ENCODE measurements around the gene DLEC1. TPM values are rescaled to one million over a fixed set of nuclear protein-coding genes. Genes with fewer than 3 reads are reported as not detected.

The DLEC1 gene
- total and polyA plus RNA-seq, 2 of the 4 experiments (the other 2 are of a cell fraction) = 0.03 TPM; not detected in 1

- Histone ChIP-seq H4K8ac (ENCODE audit: low read depth in 2 of 2, low read length in 2 of 2) (no peak overlapping the region), H3K36me3 (ENCODE audit: control insufficient read depth, insufficient read depth, low read length) (no peaks in the 10 kb centered on the region), H3K4me1 (ENCODE audit: control insufficient read depth, insufficient read depth, low read length) (no peaks in the 10 kb centered on the region), H3K4me2 (ENCODE audit: low read depth, low read length) (no peak overlapping the region), H3K79me1 (ENCODE audit: low read depth in 1 of 2, low read length in 2 of 2) (no peaks in the 10 kb centered on the region), H4K5ac (ENCODE audit: low read depth, low read length) (no peak overlapping the region), H2BK120ac (ENCODE audit: low read depth, low read length) (no peak overlapping the region), H3K9me1 (ENCODE audit: insufficient read depth, low read length) (no peaks in the 10 kb centered on the region), H3K9me3 (ENCODE audit: control insufficient read depth, insufficient read depth, low read length) (no peaks in the 10 kb centered on the region), H3K14ac (replicated peaks; ENCODE audit: low read depth, low read length) (no peak overlapping the region), H3K27me3 (ENCODE audit: control insufficient read depth, insufficient read depth, low read length) (no peaks in the 10 kb centered on the region), H3K9ac (ENCODE audit: low read depth, low read length) (no peak overlapping the region), H2AK9ac (replicated peaks; ENCODE audit: low read depth, low read length, poor library complexity) (no peak overlapping the region), H3K27ac (ENCODE audit: insufficient read depth, low read length) (no peak overlapping the region), H2BK20ac (ENCODE audit: low read depth, low read length) (no peak overlapping the region), H3K23ac (ENCODE audit: low read depth, low read length) (no peak overlapping the region), H3K4me3 (ENCODE audit: insufficient read depth, low read depth, low read length) (no peak overlapping the region), H4K20me1 (ENCODE audit: insufficient read depth, low read length) (no peaks in the 10 kb centered on the region), H3K56ac (ENCODE audit: extremely low read depth, insufficient read depth, low read length) (no peak overlapping the region), H2AFZ (replicated peaks; ENCODE audit: low read length, poor library complexity) (no peak overlapping the region), H2BK5ac (ENCODE audit: low read depth, low read length, poor library complexity, severe bottlenecking) (no peak overlapping the region), H3K4ac (ENCODE audit: low read depth, low read length) (no peak overlapping the region), H2AK5ac (ENCODE audit: low read depth, low read length) (no peak overlapping the region), H4K91ac (ENCODE audit: insufficient read depth, low read depth, low read length) (no peak overlapping the region), H2BK15ac (ENCODE audit: low read depth, low read length) (no peak overlapping the region), H3K18ac (ENCODE audit: low read depth, low read length) (no peak overlapping the region)
- dilution Hi-C loops (cut with HindIII; ENCODE audit: low sequenced_read_pairs, unreplicated experiment) (no loop called here), in situ Hi-C loops (cut with MboI; ENCODE audit: low sequenced_read_pairs) (no loop called here), intact Hi-C loops (cut with micrococcal nuclease) (no loop called here)
- ChIA-PET POLR2A (ENCODE audit: unreplicated experiment) (no interaction called here), CTCF (interaction anchor here (0.7 kb wide), 1 partner anchor 9 kb away, joined by 3 read pairs; no protein-coding TSS in a partner anchor)
- WGBS, 2 experiments (ENCODE audit: extremely low coverage in 2 of 2, insufficient read length in 1 of 2) = no CpG with 5 or more reads among the region's 2 CpGs
- DNase-seq = no peak
- ATAC-seq (ENCODE audit: low read depth) = no peak
- no TSS peak for BruUV-seq (replicated peaks)
- TF ChIP-seq BHLHE40 (IDR thresholded peaks at IDR 0.05; ENCODE audit: low read depth, low read length) (no peak), RCOR1 (IDR thresholded peaks at IDR 0.05; ENCODE audit: insufficient replicate concordance, low read length) (no peak), FOS (IDR thresholded peaks at IDR 0.05; ENCODE audit: low read depth, low read length) (no peak), NFE2L2 (IDR thresholded peaks at IDR 0.05; ENCODE audit: low read depth, low read length) (no peak), MAFK (IDR thresholded peaks at IDR 0.05; ENCODE audit: low read depth, low read length) (no peak), MAZ (IDR thresholded peaks at IDR 0.05; ENCODE audit: borderline replicate concordance, low read depth, low read length) (no peak), RFX5 (IDR thresholded peaks at IDR 0.05; ENCODE audit: low read depth, low read length) (no peak), CEBPB (IDR thresholded peaks at IDR 0.05; ENCODE audit: low read depth, low read length) (no peak), POLR2A (IDR thresholded peaks at IDR 0.05; ENCODE audit: low read depth, low read length) (no peak), CHD1 (IDR thresholded peaks at IDR 0.05; ENCODE audit: low read depth, low read length) (no peak), ELK1 (IDR thresholded peaks at IDR 0.05; ENCODE audit: borderline replicate concordance, low read depth, low read length) (no peak), USF2 (IDR thresholded peaks at IDR 0.05; ENCODE audit: low read depth, low read length) (no peak), SMC3 (IDR thresholded peaks at IDR 0.05; ENCODE audit: low read depth, low read length) (no peak), MXI1 (IDR thresholded peaks at IDR 0.05; ENCODE audit: borderline replicate concordance, low read depth, low read length) (no peak), RAD21 (IDR thresholded peaks at IDR 0.05; ENCODE audit: low read length) (no peak)
- TF ChIP-seq, protein P1, sequence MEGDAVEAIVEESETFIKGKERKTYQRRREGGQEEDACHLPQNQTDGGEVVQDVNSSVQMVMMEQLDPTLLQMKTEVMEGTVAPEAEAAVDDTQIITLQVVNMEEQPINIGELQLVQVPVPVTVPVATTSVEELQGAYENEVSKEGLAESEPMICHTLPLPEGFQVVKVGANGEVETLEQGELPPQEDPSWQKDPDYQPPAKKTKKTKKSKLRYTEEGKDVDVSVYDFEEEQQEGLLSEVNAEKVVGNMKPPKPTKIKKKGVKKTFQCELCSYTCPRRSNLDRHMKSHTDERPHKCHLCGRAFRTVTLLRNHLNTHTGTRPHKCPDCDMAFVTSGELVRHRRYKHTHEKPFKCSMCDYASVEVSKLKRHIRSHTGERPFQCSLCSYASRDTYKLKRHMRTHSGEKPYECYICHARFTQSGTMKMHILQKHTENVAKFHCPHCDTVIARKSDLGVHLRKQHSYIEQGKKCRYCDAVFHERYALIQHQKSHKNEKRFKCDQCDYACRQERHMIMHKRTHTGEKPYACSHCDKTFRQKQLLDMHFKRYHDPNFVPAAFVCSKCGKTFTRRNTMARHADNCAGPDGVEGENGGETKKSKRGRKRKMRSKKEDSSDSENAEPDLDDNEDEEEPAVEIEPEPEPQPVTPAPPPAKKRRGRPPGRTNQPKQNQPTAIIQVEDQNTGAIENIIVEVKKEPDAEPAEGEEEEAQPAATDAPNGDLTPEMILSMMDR (conservative IDR thresholded peaks at IDR 0.05; ENCODE audit: low read depth, low read length) = no peak
Observed at GRCh38 chr3:38155825-38156224, 116.8 kb downstream of the DLEC1 start.
